ENCODE results near the gene PCDH17.
A peak's percentile ranks its signal among the peaks of the same experiment; 100 is the strongest.

PCDH17 gene

DNA sequence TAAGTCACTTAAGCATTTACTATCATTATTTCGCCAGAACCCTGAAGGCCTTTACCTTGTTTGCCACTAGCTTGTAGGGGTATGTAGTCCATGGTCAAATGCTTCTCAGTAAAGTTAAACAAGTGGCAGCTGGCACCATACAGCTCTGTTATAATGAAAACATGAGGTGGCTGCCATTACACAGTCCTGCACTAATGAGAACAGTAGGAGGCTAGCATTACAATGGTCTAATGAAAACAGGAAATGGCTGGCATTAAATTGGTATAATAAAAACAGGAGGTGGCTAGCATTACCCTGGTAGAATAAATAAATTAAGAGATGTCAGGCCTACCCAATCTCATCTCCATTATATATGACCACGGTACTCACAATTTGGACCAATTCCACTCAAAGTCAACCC lies 107.5 kb downstream of the PCDH17 start:
- peak; percentile 93 for DNase-seq

DNA sequence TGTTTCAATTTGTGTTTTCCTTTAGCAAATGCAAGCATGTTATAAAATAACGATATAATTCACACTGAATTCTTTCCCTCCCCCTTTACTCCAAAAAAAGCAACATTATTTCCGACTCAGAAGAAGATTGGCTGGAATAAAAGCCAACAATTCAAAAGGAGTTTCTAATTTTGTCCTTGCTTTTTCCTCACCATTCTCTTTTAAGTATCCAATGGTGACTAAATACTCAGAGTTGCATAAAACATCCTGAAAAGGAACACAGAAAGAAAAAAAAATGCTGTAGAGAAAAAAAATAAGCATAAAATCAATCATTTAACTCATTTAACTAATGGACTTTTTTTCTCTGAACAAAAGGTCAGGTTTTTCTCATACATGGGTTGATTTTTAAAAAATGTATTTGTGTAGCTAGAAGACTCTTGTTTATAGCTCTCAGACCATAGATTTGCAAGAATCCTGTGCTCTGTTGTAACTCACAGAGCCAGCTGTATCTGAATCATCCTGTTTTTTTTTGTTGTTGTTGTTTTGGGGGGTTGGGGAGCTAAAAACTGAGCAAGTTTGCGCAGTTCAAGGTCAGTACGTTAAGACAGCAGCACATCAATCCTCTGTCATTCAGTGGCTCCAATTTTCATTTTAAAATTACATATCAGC lies 108.1 kb downstream of the PCDH17 start:
- DNase-seq = no peak

DNA sequence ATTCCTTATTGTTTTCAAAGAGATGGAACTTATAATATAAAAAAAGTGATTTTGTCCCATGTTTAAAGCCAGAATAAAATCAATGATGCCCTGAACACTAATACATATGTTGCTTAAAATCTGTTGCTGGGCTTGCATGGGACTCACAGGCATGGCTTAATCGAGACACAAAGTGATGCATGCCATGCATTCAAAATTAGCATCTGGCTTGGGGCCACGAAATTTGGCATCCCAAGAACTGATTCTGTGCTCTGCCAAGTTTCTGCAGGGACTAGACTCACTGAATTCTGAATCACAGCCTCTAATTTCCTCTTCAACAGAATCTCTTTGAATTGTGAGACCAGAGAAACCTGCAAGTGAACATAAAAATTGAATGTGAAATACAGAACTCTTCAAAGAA lies 109.2 kb downstream of the PCDH17 start:
- DNase-seq = no peak

DNA sequence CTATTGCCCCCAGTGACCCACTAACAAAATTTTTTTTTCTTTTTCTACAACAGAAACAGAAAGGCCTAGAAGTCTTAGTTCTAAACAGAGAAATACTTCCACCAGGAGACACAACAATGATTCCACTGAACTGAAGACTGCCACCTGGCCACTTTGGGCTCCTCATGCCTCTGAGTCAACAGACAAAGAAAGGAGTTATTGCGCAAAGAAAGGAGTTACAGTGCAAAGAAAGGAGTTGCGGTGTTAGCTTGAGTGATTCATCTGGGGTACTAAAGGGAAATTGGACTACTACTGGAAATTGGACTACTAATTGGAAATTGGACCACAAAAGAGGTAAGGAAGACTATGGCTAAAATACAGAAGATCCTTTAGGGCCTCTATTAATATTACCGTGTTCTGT lies 116.6 kb downstream of the PCDH17 start:
- no peak for DNase-seq

DNA sequence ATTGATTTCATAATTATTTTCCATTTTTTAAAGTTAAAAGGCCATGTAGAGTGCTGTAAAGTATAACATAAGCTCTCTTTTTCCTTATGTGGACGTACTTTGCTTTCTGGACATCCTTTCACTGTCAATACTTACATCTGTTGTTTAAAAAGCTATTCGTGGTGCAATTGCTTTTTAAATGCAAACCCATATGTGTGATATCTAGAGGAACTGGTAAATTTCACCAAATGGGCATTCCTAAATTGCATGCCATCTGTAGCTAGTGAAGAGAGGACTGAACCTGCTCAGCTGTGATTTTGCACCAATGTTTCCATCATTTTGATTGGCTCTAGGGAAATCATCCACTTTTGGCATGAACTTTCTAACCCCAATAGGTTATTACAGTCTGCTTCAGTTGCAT lies 129.4 kb downstream of the PCDH17 start:
- DNase-seq = no peak

DNA sequence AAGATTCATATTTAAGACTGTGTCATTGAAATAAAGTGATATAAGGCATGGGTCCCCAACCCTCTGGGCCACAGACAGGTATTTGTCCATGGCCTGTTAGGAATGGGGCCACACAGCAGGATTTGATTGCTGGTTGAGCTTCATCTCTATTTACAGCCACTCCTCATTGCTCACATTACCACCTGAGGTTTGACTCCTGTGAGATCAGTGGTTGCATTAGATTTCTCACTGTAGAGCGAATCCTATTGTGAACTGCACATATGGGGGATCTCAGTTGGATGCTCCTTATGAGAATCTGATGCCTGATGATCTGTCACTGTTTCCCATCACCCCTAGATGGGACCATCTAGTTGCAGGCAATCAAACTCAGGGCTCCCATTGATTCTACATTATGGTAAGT lies 132.1 kb downstream of the PCDH17 start:
- no peak for DNase-seq
